DMS 273 treated with DMSO at 0.1 percent for 48 hours (cell line): ENCODE measurements around the gene AARS2.
A peak's percentile ranks its signal among the peaks of the same experiment; 100 is the strongest.

Experiments used
- DNase-seq: peaks from one replicate; lab custom pipeline; 2025; lab: John Stamatoyannopoulos, UW

AARS2 gene

GRCh38 chr6:44262467-44263353 is 50.4 kb downstream of the AARS2 start:
- DNase-seq = no peak

GRCh38 chr6:44261581-44261980 is 51.6 kb downstream of the AARS2 start:
- DNase-seq = peak; percentile 34

GRCh38 chr6:44260451-44261297 is 52.5 kb downstream of the AARS2 start:
- DNase-seq = no peak

- DNase-seq = no peak
Observed at GRCh38 chr6:44260011-44260410, 53.1 kb downstream of the AARS2 start.

GRCh38 chr6:44258921-44259320 is 54.2 kb downstream of the AARS2 start:
- no peak for DNase-seq

- no peak for DNase-seq
Observed at GRCh38 chr6:44258325-44258863, 54.8 kb downstream of the AARS2 start.

- no peak for DNase-seq
Observed at GRCh38 chr6:44257753-44258324, 55.3 kb downstream of the AARS2 start.

GRCh38 chr6:44257025-44257752 is 56.0 kb downstream of the AARS2 start, which contains the start of gene SLC35B2:
SLC35B2 (minus strand) TSS chr6:44257528; CDS start chr6:44257410, 118 bp downstream.
- peak; percentile 16 for DNase-seq

GRCh38 chr6:44256775-44257024 is 56.4 kb downstream of the AARS2 start:
- no peak for DNase-seq

- no peak for DNase-seq
Observed at GRCh38 chr6:44255871-44256774, 57.0 kb downstream of the AARS2 start.

GRCh38 chr6:44255105-44255808 is 57.9 kb downstream of the AARS2 start:
- no peak for DNase-seq

GRCh38 chr6:44254191-44255104 is 58.7 kb downstream of the AARS2 start:
- DNase-seq = peak; percentile 48

- DNase-seq = peak; percentile 56
Observed at GRCh38 chr6:44253307-44254101, 59.6 kb downstream of the AARS2 start.

- DNase-seq = no peak
Observed at GRCh38 chr6:44251576-44252524, 61.3 kb downstream of the AARS2 start.

GRCh38 chr6:44250718-44251123 is 62.4 kb downstream of the AARS2 start:
- no peak for DNase-seq

GRCh38 chr6:44250067-44250717 is 63.0 kb downstream of the AARS2 start:
- no peak for DNase-seq
